HepG2 (cell line): Measurements from ENCODE around the gene PSKH1. TPM values are rescaled to one million over a fixed set of nuclear protein-coding genes. Genes with fewer than 3 reads are reported as not detected.

Source experiments
- GABPB1 ChIP-seq: IDR thresholded peaks from 2 replicates; pipeline ENCODE4 v1.6.1; 2016; ENCODE audit warnings: mild to moderate bottlenecking, missing genetic modification reagents, moderate library complexity, missing compliant biosample characterization
- HOXA3 ChIP-seq: sonication (generic); formaldehyde crosslinking; IDR thresholded peaks from 2 replicates; pipeline ENCODE4 v1.5.0; 2020; ENCODE audit warnings: missing genetic modification reagents
- JUND ChIP-seq: sonication (generic); formaldehyde crosslinking; IDR thresholded peaks from 2 replicates; pipeline ENCODE4 v1.8.0; 2022; ENCODE audit warnings: mild to moderate bottlenecking, missing genetic modification reagents
- MAFG ChIP-seq: sonication (generic); formaldehyde crosslinking; IDR thresholded peaks from 2 replicates; pipeline ENCODE4 v1.5.1; 2020; ENCODE audit warnings: mild to moderate bottlenecking, missing genetic modification reagents
- PLRG1 ChIP-seq: fragments of 450-650 bp; conservative IDR thresholded peaks from 2 replicates; pipeline ENCODE4 v1.6.1; 2016
- PRMT3 ChIP-seq: sonication (generic); formaldehyde crosslinking; IDR thresholded peaks from 2 replicates; pipeline ENCODE4 v1.8.1; 2022; ENCODE audit warnings: low read depth, mild to moderate bottlenecking, moderate library complexity, missing genetic modification reagents, borderline replicate concordance
- RBFOX2 ChIP-seq: fragments of 200-400 bp; formaldehyde crosslinking; IDR thresholded peaks from 2 replicates; pipeline ENCODE4 v1.6.1; 2017; ENCODE audit warnings: low read depth, mild to moderate bottlenecking, low read length
- SNAI1 ChIP-seq: sonication (generic); formaldehyde crosslinking; IDR thresholded peaks from 2 replicates; pipeline ENCODE4 v1.5.0; 2020; ENCODE audit warnings: mild to moderate bottlenecking, missing genetic modification reagents, borderline replicate concordance
- ZNF256 ChIP-seq: sonication (generic); formaldehyde crosslinking; conservative IDR thresholded peaks from 2 replicates; pipeline ENCODE4 v1.4.0; 2020; ENCODE audit warnings: missing genetic modification reagents
- ZNF292 ChIP-seq: sonication (generic); formaldehyde crosslinking; IDR thresholded peaks from 2 replicates; pipeline ENCODE4 v1.8.1; 2022; ENCODE audit warnings: mild to moderate bottlenecking, low read depth, missing genetic modification reagents, borderline replicate concordance
- ZNF549 ChIP-seq: sonication (generic); formaldehyde crosslinking; IDR thresholded peaks from 2 replicates; pipeline ENCODE4 v1.5.0; 2020; ENCODE audit warnings: missing genetic modification reagents
- ZNF660 ChIP-seq: sonication (generic); formaldehyde crosslinking; IDR thresholded peaks from 2 replicates; pipeline ENCODE4 v1.5.1; 2020; ENCODE audit warnings: mild to moderate bottlenecking, low read depth, missing genetic modification reagents, borderline replicate concordance
- polyA plus RNA-seq, 8 experiments: library from polyadenylated mRNA; depleted of rRNA in 3 of 8; stranded (reverse) in 7 of 8; unstranded in 1 of 8; fragments of >200 nt; fragmentation: Illumina TruSeq in 4 of 8; extraction: Trizol in 4 of 8; gene quantifications; 2 replicates each; pipeline versions ENCODE4 v1.2.1 to v1.2.3, GENCODE V29; 2011 to 2016; ENCODE audit warnings: low read depth in 4 of 8, missing spikeins in 1 of 8, mixed read lengths in 1 of 8; ENCODE audit not compliant: insufficient read depth in 1 of 8
- total RNA-seq, 5 experiments: library from RNA; depleted of rRNA; stranded (reverse); fragments of >200 nt; fragmentation: Illumina TruSeq; extraction: Trizol; gene quantifications; 2 replicates each; pipeline ENCODE4 v1.2.3, GENCODE V29; 2016; ENCODE audit warnings: low read depth in 1 of 5
- TF ChIP-seq, protein P1 (sequence below): sonication (generic); formaldehyde crosslinking; IDR thresholded peaks from one replicate; pipeline ENCODE4 v1.5.1; 2020; ENCODE audit warnings: mild to moderate bottlenecking, missing genetic modification reagents; ENCODE audit errors: not compliant biosample characterization
- TF ChIP-seq, protein P2 (sequence below): sonication (generic); formaldehyde crosslinking; IDR thresholded peaks from 2 replicates; pipeline ENCODE4 v1.4.0; 2020; ENCODE audit warnings: missing genetic modification reagents

The PSKH1 gene
- total and polyA plus RNA-seq, 2 of the 13 experiments (the other 11 are each of a cell fraction or from before 2014, with no cell fraction given): 8.4 to 19.1 TPM

GRCh38 chr16:67935402-67936123, 42.5 kb downstream of the PSKH1 start (continued):
- TF ChIP-seq, protein P1, sequence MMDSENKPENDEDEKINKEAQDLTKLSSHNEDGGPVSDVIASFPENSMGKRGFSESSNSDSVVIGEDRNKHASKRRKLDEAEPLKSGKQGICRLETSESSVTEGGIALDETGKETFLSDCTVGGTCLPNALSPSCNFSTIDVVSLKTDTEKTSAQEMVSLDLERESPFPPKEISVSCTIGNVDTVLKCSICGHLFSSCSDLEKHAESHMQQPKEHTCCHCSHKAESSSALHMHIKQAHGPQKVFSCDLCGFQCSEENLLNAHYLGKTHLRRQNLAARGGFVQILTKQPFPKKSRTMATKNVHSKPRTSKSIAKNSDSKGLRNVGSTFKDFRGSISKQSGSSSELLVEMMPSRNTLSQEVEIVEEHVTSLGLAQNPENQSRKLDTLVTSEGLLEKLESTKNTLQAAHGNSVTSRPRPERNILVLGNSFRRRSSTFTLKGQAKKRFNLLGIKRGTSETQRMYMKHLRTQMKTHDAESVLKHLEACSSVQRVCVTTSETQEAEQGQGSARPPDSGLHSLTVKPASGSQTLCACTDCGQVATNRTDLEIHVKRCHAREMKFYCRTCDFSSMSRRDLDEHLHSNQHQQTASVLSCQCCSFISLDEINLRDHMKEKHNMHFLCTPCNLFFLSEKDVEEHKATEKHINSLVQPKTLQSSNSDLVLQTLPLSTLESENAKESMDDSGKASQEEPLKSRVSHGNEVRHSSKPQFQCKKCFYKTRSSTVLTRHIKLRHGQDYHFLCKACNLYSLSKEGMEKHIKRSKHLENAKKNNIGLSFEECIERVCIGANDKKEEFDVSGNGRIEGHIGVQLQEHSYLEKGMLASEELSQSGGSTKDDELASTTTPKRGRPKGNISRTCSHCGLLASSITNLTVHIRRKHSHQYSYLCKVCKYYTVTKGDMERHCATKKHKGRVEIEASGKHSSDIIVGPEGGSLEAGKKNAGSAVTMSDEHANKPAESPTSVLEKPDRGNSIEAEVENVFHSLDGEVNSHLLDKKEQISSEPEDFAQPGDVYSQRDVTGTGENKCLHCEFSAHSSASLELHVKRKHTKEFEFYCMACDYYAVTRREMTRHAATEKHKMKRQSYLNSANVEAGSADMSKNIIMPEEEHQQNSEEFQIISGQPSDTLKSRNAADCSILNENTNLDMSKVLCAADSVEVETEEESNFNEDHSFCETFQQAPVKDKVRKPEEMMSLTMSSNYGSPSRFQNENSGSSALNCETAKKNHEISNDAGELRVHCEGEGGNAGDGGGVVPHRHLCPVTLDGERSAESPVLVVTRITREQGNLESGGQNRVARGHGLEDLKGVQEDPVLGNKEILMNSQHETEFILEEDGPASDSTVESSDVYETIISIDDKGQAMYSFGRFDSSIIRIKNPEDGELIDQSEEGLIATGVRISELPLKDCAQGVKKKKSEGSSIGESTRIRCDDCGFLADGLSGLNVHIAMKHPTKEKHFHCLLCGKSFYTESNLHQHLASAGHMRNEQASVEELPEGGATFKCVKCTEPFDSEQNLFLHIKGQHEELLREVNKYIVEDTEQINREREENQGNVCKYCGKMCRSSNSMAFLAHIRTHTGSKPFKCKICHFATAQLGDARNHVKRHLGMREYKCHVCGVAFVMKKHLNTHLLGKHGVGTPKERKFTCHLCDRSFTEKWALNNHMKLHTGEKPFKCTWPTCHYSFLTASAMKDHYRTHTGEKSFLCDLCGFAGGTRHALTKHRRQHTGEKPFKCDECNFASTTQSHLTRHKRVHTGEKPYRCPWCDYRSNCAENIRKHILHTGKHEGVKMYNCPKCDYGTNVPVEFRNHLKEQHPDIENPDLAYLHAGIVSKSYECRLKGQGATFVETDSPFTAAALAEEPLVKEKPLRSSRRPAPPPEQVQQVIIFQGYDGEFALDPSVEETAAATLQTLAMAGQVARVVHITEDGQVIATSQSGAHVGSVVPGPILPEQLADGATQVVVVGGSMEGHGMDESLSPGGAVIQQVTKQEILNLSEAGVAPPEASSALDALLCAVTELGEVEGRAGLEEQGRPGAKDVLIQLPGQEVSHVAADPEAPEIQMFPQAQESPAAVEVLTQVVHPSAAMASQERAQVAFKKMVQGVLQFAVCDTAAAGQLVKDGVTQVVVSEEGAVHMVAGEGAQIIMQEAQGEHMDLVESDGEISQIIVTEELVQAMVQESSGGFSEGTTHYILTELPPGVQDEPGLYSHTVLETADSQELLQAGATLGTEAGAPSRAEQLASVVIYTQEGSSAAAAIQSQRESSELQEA (CRISPR knock-in tag): peak; percentile 80
- TF ChIP-seq SNAI1 (CRISPR knock-in tag): peak; percentile 93; the same call in 1 of the 2 replicates
- no peak; the same call in 1 of the 2 replicates for TF ChIP-seq PRMT3
- TF ChIP-seq MAFG (CRISPR knock-in tag): no peak
- peak; percentile 64 for TF ChIP-seq HOXA3
- peak; percentile 97 for TF ChIP-seq RBFOX2
- TF ChIP-seq ZNF660 (CRISPR knock-in tag): no peak; the same call in 1 of the 2 replicates
- TF ChIP-seq JUND (CRISPR knock-in tag): peak; percentile 69; the same call in 1 of the 2 replicates
- TF ChIP-seq PLRG1: no peak
- peak; percentile 97 for TF ChIP-seq GABPB1
- peak; percentile 98 for TF ChIP-seq ZNF256 (CRISPR knock-in tag)
- no peak for TF ChIP-seq ZNF292
- TF ChIP-seq, protein P2, sequence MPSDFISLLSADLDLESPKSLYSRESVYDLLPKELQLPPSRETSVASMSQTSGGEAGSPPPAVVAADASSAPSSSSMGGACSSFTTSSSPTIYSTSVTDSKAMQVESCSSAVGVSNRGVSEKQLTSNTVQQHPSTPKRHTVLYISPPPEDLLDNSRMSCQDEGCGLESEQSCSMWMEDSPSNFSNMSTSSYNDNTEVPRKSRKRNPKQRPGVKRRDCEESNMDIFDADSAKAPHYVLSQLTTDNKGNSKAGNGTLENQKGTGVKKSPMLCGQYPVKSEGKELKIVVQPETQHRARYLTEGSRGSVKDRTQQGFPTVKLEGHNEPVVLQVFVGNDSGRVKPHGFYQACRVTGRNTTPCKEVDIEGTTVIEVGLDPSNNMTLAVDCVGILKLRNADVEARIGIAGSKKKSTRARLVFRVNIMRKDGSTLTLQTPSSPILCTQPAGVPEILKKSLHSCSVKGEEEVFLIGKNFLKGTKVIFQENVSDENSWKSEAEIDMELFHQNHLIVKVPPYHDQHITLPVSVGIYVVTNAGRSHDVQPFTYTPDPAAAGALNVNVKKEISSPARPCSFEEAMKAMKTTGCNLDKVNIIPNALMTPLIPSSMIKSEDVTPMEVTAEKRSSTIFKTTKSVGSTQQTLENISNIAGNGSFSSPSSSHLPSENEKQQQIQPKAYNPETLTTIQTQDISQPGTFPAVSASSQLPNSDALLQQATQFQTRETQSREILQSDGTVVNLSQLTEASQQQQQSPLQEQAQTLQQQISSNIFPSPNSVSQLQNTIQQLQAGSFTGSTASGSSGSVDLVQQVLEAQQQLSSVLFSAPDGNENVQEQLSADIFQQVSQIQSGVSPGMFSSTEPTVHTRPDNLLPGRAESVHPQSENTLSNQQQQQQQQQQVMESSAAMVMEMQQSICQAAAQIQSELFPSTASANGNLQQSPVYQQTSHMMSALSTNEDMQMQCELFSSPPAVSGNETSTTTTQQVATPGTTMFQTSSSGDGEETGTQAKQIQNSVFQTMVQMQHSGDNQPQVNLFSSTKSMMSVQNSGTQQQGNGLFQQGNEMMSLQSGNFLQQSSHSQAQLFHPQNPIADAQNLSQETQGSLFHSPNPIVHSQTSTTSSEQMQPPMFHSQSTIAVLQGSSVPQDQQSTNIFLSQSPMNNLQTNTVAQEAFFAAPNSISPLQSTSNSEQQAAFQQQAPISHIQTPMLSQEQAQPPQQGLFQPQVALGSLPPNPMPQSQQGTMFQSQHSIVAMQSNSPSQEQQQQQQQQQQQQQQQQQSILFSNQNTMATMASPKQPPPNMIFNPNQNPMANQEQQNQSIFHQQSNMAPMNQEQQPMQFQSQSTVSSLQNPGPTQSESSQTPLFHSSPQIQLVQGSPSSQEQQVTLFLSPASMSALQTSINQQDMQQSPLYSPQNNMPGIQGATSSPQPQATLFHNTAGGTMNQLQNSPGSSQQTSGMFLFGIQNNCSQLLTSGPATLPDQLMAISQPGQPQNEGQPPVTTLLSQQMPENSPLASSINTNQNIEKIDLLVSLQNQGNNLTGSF (CRISPR knock-in tag): 0 out of 2 replicates have a peak, but pooled peaks have one; percentile 26
- TF ChIP-seq ZNF549 (CRISPR knock-in tag): no peak
